DOHH2 (cell line): ENCODE results near the gene NMNAT2.

Experiments used
- CTCF ChIP-seq: fragments of 200-600 bp; sonication (generic); IDR thresholded peaks from one replicate; pipeline ENCODE4 v1.5.1; 2014; ENCODE audit warnings: antibody characterized with exemption, mild to moderate bottlenecking, low read depth, low read length; ENCODE audit not compliant: poor library complexity, severe bottlenecking
- EZH2phosphoT487 ChIP-seq: fragments of 200-600 bp; sonication (generic); IDR thresholded peaks from 2 replicates; pipeline ENCODE4 v1.6.1; 2017; ENCODE audit warnings: borderline replicate concordance, mild to moderate bottlenecking, antibody characterized with exemption, low read length, moderate library complexity, mixed read lengths

GRCh38 chr1:183456826-183457225 is 38.6 kb upstream of the NMNAT2 start:
- TF ChIP-seq EZH2phosphoT487 (no peak), CTCF (no peak)
